WTC11 (cell line): ENCODE measurements around the gene CCDC92. TPM values are rescaled to one million over a fixed set of nuclear protein-coding genes. Genes with fewer than 3 reads are reported as not detected.

Experiments used
- ATAC-seq: fragments of 200-7000 bp; cut with Tn5 transposase; 2 replicates; pipeline ENCODE4 v1.10.0; 2021; ENCODE audit warnings: mild to moderate bottlenecking, moderate library complexity
- CTCF ChIA-PET: fragments of 300-600 bp; sonication (Branson Sonifier 250); formaldehyde crosslinking; loops from one replicate; lab custom pipeline; 2021; ENCODE audit warnings: antibody characterized with exemption; lab: Charles Lee
- POLR2A ChIA-PET: fragments of 350-600 bp; sonication (Branson Sonifier 250); formaldehyde crosslinking; loops from one replicate; lab custom pipeline; 2021; ENCODE audit warnings: antibody characterized with exemption; lab: Charles Lee
- DNase-seq: peaks from one replicate; pipeline ENCODE4 v3.0.0; 2021; ENCODE audit warnings: low spot score
- H3K27ac Mint-ChIP-seq: 2 replicates; pipeline ENCODE4 v1.8.0; 2021; ENCODE audit warnings: mixed read lengths
- H3K27me3 Mint-ChIP-seq: 2 replicates; pipeline ENCODE4 v1.8.0; 2021; ENCODE audit warnings: low read depth, mild to moderate bottlenecking, moderate library complexity, mixed read lengths
- H3K36me3 Mint-ChIP-seq: 2 replicates; pipeline ENCODE4 v1.8.0; 2021; ENCODE audit warnings: mixed read lengths
- H3K4me1 Mint-ChIP-seq: 2 replicates; pipeline ENCODE4 v1.8.0; 2022; ENCODE audit warnings: mixed read lengths
- H3K4me3 Mint-ChIP-seq: 2 replicates; pipeline ENCODE4 v1.8.0; 2021; ENCODE audit warnings: mild to moderate bottlenecking, moderate library complexity, mixed read lengths
- H3K9me3 Mint-ChIP-seq: 2 replicates; pipeline ENCODE4 v1.8.0; 2021; ENCODE audit warnings: mixed read lengths
- ATF1 ChIP-seq: sonication (generic); formaldehyde crosslinking; IDR thresholded peaks from 2 replicates; pipeline ENCODE4 v1.8.1; 2023; ENCODE audit warnings: mild to moderate bottlenecking, moderate library complexity, missing genetic modification reagents
- EMX1 ChIP-seq: fragments of 250-450 bp; sonication (Bioruptor Pico); IDR thresholded peaks from 2 replicates; pipeline ENCODE4 v1.8.0; 2021; ENCODE audit warnings: mild to moderate bottlenecking
- ESRRA ChIP-seq: sonication (generic); formaldehyde crosslinking; IDR thresholded peaks from 2 replicates; pipeline ENCODE4 v1.8.1; 2022; ENCODE audit warnings: mild to moderate bottlenecking, missing genetic modification reagents, borderline replicate concordance
- FOXP1 ChIP-seq: sonication (generic); formaldehyde crosslinking; IDR thresholded peaks from 2 replicates; pipeline ENCODE4 v1.8.0; 2022; ENCODE audit warnings: missing genetic modification reagents, mild to moderate bottlenecking, moderate library complexity, borderline replicate concordance
- GTF2I ChIP-seq: fragments of 250-450 bp; sonication (Bioruptor Pico); conservative IDR thresholded peaks from 2 replicates; pipeline ENCODE4 v1.4.0; 2021; ENCODE audit warnings: mild to moderate bottlenecking
- HMGA2 ChIP-seq: fragments of 250-450 bp; sonication (Bioruptor Pico); IDR thresholded peaks from 2 replicates; pipeline ENCODE4 v1.4.0; 2021; ENCODE audit warnings: mild to moderate bottlenecking, moderate library complexity
- NFE2L1 ChIP-seq: sonication (generic); formaldehyde crosslinking; IDR thresholded peaks from 2 replicates; pipeline ENCODE4 v1.8.1; 2023; ENCODE audit warnings: missing genetic modification reagents
- NR3C1 ChIP-seq: sonication (generic); formaldehyde crosslinking; conservative IDR thresholded peaks from 2 replicates; pipeline ENCODE4 v1.8.1; 2023; ENCODE audit warnings: low read depth, mild to moderate bottlenecking, missing genetic modification reagents
- RORB ChIP-seq: fragments of 250-450 bp; sonication (Bioruptor Pico); IDR thresholded peaks from 2 replicates; pipeline ENCODE4 v1.9.0; 2021; ENCODE audit warnings: mild to moderate bottlenecking
- total RNA-seq: library from RNA; stranded (reverse); gene quantifications from 3 replicates; pipeline ENCODE4 v1.2.3, GENCODE V29; 2021
- TF ChIP-seq, protein P1 (sequence below): sonication (generic); formaldehyde crosslinking; IDR thresholded peaks from 2 replicates; pipeline ENCODE4 v1.8.0; 2023; ENCODE audit warnings: missing genetic modification reagents, mild to moderate bottlenecking, borderline replicate concordance
- TF ChIP-seq, protein P2 (sequence below): sonication (generic); formaldehyde crosslinking; IDR thresholded peaks from 2 replicates; pipeline ENCODE4 v1.8.0; 2023; ENCODE audit warnings: mild to moderate bottlenecking, missing genetic modification reagents
- TF ChIP-seq, protein P3 (sequence below): fragments of 250-450 bp; sonication (Bioruptor Pico); IDR thresholded peaks from 2 replicates; pipeline ENCODE4 v1.9.0; 2021; ENCODE audit warnings: mild to moderate bottlenecking
- TF ChIP-seq, protein P4 (sequence below): sonication (generic); formaldehyde crosslinking; IDR thresholded peaks from 2 replicates; pipeline ENCODE4 v1.8.1; 2023; ENCODE audit warnings: mild to moderate bottlenecking, missing genetic modification reagents
- TF ChIP-seq, protein P5 (sequence below): fragments of 250-450 bp; sonication (Bioruptor Pico); IDR thresholded peaks from 2 replicates; pipeline ENCODE4 v1.9.0; 2021; ENCODE audit warnings: mild to moderate bottlenecking
- TF ChIP-seq, protein P6 (sequence below): sonication (generic); formaldehyde crosslinking; IDR thresholded peaks from 2 replicates; pipeline ENCODE4 v1.8.1; 2022; ENCODE audit warnings: mild to moderate bottlenecking, missing genetic modification reagents, moderate library complexity, borderline replicate concordance
- TF ChIP-seq, protein P7 (sequence below): sonication (generic); formaldehyde crosslinking; IDR thresholded peaks from 2 replicates; pipeline ENCODE4 v1.8.0; 2022; ENCODE audit warnings: mild to moderate bottlenecking, missing genetic modification reagents

Gene CCDC92
- total RNA-seq, 1 experiment from 2014 or later, result 2.7 TPM

DNA sequence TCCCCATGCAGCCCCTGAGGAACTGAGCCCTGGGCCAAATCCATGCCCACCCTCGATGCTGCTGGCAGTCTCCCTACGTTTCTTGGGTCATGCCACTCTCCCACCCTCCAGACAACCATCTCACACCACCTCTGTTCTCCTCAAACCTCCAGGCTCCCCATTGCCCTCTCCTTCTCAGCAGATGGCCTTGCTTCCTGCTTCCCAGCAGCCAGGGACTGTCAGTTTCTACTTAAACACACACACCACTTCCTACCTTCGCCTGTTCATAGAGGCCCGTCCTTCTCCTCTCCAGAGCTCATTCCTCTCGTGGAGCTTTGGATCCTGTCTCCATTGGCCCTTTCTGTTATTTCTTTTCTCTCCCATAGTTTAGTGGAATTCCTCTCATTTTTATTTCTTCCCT lies 27.5 kb upstream of the CCDC92 start:
- H3K27ac Mint-ChIP-seq, result no peak overlapping the region

DNA sequence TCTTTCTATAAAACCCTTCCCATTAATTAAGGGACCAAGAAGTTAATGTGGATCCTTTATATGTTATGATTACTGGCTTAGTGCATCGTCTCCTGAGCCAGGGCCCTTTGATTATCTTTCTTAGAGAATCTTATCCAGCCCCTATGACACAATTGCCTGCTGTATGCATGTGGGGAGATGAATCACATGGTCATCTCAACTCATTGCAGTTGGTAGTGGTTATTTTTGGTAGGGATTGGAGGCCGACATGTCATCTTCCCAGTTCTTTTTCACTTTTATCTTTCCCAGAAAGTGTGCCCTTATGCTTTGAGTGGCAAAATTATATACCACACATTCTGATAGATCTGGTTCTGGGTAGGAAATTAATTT lies 26.3 kb upstream of the CCDC92 start:
- no peak overlapping the region for H3K27ac Mint-ChIP-seq
- CTCF ChIA-PET, result interaction anchor here (1.2 kb wide), 1 partner anchor 15 kb away, joined by 3 read pairs; no protein-coding TSS in a partner anchor
- POLR2A ChIA-PET, result no interaction called here

More for the DNA sequence above, 27.5 kb upstream of the CCDC92 start:
- ChIA-PET POLR2A (no interaction called here), CTCF (interaction anchor here (1.0 to 2.1 kb wide), 3 partner anchors 32 to 158 kb away, joined by 3 to 10 read pairs (median 3); no protein-coding TSS in a partner anchor)
- Mint-ChIP-seq H3K27me3 (no peaks in the 10 kb centered on the region), H3K36me3 (no peaks in the 10 kb centered on the region), H3K9me3 (no peaks in the 10 kb centered on the region), H3K4me1 (peaks cover 17% of the 10 kb centered on the region), H3K4me3 (no peak overlapping the region)
- no peak for DNase-seq
- TF ChIP-seq, protein P1, sequence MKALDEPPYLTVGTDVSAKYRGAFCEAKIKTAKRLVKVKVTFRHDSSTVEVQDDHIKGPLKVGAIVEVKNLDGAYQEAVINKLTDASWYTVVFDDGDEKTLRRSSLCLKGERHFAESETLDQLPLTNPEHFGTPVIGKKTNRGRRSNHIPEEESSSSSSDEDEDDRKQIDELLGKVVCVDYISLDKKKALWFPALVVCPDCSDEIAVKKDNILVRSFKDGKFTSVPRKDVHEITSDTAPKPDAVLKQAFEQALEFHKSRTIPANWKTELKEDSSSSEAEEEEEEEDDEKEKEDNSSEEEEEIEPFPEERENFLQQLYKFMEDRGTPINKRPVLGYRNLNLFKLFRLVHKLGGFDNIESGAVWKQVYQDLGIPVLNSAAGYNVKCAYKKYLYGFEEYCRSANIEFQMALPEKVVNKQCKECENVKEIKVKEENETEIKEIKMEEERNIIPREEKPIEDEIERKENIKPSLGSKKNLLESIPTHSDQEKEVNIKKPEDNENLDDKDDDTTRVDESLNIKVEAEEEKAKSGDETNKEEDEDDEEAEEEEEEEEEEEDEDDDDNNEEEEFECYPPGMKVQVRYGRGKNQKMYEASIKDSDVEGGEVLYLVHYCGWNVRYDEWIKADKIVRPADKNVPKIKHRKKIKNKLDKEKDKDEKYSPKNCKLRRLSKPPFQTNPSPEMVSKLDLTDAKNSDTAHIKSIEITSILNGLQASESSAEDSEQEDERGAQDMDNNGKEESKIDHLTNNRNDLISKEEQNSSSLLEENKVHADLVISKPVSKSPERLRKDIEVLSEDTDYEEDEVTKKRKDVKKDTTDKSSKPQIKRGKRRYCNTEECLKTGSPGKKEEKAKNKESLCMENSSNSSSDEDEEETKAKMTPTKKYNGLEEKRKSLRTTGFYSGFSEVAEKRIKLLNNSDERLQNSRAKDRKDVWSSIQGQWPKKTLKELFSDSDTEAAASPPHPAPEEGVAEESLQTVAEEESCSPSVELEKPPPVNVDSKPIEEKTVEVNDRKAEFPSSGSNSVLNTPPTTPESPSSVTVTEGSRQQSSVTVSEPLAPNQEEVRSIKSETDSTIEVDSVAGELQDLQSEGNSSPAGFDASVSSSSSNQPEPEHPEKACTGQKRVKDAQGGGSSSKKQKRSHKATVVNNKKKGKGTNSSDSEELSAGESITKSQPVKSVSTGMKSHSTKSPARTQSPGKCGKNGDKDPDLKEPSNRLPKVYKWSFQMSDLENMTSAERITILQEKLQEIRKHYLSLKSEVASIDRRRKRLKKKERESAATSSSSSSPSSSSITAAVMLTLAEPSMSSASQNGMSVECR, result no peak
- no peak for TF ChIP-seq ESRRA
- no peak for TF ChIP-seq NFE2L1 (CRISPR knock-in tag)
- TF ChIP-seq, protein P2, sequence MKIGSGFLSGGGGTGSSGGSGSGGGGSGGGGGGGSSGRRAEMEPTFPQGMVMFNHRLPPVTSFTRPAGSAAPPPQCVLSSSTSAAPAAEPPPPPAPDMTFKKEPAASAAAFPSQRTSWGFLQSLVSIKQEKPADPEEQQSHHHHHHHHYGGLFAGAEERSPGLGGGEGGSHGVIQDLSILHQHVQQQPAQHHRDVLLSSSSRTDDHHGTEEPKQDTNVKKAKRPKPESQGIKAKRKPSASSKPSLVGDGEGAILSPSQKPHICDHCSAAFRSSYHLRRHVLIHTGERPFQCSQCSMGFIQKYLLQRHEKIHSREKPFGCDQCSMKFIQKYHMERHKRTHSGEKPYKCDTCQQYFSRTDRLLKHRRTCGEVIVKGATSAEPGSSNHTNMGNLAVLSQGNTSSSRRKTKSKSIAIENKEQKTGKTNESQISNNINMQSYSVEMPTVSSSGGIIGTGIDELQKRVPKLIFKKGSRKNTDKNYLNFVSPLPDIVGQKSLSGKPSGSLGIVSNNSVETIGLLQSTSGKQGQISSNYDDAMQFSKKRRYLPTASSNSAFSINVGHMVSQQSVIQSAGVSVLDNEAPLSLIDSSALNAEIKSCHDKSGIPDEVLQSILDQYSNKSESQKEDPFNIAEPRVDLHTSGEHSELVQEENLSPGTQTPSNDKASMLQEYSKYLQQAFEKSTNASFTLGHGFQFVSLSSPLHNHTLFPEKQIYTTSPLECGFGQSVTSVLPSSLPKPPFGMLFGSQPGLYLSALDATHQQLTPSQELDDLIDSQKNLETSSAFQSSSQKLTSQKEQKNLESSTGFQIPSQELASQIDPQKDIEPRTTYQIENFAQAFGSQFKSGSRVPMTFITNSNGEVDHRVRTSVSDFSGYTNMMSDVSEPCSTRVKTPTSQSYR (CRISPR knock-in tag), result no peak
- no peak for ATAC-seq

More for the DNA sequence above, 26.3 kb upstream of the CCDC92 start:
- H3K36me3 Mint-ChIP-seq, result no peaks in the 10 kb centered on the region
- peaks cover 23% of the 10 kb centered on the region for H3K4me1 Mint-ChIP-seq
- no peaks in the 10 kb centered on the region for H3K27me3 Mint-ChIP-seq
- no peaks in the 10 kb centered on the region for H3K9me3 Mint-ChIP-seq
- no peak for TF ChIP-seq FOXP1 (CRISPR knock-in tag)
- no peak for TF ChIP-seq NFE2L1 (CRISPR knock-in tag)
- TF ChIP-seq NR3C1 (CRISPR knock-in tag), result no peak
- TF ChIP-seq, protein P3, sequence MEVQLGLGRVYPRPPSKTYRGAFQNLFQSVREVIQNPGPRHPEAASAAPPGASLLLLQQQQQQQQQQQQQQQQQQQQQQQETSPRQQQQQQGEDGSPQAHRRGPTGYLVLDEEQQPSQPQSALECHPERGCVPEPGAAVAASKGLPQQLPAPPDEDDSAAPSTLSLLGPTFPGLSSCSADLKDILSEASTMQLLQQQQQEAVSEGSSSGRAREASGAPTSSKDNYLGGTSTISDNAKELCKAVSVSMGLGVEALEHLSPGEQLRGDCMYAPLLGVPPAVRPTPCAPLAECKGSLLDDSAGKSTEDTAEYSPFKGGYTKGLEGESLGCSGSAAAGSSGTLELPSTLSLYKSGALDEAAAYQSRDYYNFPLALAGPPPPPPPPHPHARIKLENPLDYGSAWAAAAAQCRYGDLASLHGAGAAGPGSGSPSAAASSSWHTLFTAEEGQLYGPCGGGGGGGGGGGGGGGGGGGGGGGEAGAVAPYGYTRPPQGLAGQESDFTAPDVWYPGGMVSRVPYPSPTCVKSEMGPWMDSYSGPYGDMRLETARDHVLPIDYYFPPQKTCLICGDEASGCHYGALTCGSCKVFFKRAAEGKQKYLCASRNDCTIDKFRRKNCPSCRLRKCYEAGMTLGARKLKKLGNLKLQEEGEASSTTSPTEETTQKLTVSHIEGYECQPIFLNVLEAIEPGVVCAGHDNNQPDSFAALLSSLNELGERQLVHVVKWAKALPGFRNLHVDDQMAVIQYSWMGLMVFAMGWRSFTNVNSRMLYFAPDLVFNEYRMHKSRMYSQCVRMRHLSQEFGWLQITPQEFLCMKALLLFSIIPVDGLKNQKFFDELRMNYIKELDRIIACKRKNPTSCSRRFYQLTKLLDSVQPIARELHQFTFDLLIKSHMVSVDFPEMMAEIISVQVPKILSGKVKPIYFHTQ (CRISPR knock-in tag), result no peak
- TF ChIP-seq, protein P4, sequence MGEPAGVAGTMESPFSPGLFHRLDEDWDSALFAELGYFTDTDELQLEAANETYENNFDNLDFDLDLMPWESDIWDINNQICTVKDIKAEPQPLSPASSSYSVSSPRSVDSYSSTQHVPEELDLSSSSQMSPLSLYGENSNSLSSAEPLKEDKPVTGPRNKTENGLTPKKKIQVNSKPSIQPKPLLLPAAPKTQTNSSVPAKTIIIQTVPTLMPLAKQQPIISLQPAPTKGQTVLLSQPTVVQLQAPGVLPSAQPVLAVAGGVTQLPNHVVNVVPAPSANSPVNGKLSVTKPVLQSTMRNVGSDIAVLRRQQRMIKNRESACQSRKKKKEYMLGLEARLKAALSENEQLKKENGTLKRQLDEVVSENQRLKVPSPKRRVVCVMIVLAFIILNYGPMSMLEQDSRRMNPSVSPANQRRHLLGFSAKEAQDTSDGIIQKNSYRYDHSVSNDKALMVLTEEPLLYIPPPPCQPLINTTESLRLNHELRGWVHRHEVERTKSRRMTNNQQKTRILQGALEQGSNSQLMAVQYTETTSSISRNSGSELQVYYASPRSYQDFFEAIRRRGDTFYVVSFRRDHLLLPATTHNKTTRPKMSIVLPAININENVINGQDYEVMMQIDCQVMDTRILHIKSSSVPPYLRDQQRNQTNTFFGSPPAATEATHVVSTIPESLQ, result no peak
- TF ChIP-seq, protein P5, sequence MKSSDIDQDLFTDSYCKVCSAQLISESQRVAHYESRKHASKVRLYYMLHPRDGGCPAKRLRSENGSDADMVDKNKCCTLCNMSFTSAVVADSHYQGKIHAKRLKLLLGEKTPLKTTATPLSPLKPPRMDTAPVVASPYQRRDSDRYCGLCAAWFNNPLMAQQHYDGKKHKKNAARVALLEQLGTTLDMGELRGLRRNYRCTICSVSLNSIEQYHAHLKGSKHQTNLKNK (CRISPR knock-in tag), result no peak
- TF ChIP-seq, protein P6, sequence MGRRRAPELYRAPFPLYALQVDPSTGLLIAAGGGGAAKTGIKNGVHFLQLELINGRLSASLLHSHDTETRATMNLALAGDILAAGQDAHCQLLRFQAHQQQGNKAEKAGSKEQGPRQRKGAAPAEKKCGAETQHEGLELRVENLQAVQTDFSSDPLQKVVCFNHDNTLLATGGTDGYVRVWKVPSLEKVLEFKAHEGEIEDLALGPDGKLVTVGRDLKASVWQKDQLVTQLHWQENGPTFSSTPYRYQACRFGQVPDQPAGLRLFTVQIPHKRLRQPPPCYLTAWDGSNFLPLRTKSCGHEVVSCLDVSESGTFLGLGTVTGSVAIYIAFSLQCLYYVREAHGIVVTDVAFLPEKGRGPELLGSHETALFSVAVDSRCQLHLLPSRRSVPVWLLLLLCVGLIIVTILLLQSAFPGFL (CRISPR knock-in tag), result no peak
- TF ChIP-seq RORB (CRISPR knock-in tag), result no peak
- TF ChIP-seq HMGA2, result no peak
- TF ChIP-seq EMX1 (CRISPR knock-in tag), result no peak
- no peak for TF ChIP-seq GTF2I
- TF ChIP-seq, protein P7, sequence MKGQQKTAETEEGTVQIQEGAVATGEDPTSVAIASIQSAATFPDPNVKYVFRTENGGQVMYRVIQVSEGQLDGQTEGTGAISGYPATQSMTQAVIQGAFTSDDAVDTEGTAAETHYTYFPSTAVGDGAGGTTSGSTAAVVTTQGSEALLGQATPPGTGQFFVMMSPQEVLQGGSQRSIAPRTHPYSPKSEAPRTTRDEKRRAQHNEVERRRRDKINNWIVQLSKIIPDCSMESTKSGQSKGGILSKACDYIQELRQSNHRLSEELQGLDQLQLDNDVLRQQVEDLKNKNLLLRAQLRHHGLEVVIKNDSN, result no peak
- no peak for TF ChIP-seq ATF1 (CRISPR knock-in tag)
- no peak for DNase-seq
- no peak for ATAC-seq
- no peak overlapping the region for H3K4me3 Mint-ChIP-seq
